ENCODE results near the gene OR10P1. TPM values are rescaled to one million over a fixed set of nuclear protein-coding genes. Genes with fewer than 3 reads are reported as not detected.
"Not testable (repeated sequence)": the region's sequence is repeated elsewhere in the genome, so short reads cannot be mapped to it uniquely, and the experiment has no call there.

The OR10P1 gene, protein sequence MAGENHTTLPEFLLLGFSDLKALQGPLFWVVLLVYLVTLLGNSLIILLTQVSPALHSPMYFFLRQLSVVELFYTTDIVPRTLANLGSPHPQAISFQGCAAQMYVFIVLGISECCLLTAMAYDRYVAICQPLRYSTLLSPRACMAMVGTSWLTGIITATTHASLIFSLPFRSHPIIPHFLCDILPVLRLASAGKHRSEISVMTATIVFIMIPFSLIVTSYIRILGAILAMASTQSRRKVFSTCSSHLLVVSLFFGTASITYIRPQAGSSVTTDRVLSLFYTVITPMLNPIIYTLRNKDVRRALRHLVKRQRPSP
- total RNA-seq (2014; rRNA removed; shearing (Covaris generic)): not detected in 2 replicates

DNA sequence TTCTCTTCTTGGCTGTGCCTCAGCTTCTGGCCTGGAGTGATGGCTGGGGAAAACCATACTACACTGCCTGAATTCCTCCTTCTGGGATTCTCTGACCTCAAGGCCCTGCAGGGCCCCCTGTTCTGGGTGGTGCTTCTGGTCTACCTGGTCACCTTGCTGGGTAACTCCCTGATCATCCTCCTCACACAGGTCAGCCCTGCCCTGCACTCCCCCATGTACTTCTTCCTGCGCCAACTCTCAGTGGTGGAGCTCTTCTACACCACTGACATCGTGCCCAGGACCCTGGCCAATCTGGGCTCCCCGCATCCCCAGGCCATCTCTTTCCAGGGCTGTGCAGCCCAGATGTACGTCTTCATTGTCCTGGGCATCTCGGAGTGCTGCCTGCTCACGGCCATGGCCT, at the start of gene OR10P1:
Gene OR10P1 (plus strand): TSS at position 40 of the 400 bp plus-strand sequence. CDS start 0 bp downstream, at position 40.
- no peak for DNase-seq (ENCODE audit: low read depth)

DNA sequence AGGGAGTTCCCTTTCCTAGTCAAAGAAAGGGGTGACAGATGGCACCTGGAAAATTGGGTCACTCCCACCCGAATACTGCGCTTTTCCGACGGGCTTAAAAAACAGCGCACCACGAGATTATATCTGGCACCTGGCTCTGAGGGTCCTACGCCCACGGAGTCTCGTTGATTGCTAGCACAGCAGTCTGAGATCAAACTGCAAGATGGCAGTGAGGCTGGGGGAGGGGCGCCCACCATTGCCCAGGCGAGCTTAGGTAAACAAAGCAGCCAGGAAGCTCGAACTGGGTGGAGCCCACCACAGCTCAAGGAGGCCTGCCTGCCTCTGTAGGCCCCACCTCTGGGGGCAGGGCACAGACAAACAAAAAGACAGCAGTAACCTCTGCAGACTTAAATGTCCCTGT, 46.5 kb upstream of the OR10P1 start:
- DNase-seq (ENCODE audit: low read depth): not testable (repeated sequence)

DNA sequence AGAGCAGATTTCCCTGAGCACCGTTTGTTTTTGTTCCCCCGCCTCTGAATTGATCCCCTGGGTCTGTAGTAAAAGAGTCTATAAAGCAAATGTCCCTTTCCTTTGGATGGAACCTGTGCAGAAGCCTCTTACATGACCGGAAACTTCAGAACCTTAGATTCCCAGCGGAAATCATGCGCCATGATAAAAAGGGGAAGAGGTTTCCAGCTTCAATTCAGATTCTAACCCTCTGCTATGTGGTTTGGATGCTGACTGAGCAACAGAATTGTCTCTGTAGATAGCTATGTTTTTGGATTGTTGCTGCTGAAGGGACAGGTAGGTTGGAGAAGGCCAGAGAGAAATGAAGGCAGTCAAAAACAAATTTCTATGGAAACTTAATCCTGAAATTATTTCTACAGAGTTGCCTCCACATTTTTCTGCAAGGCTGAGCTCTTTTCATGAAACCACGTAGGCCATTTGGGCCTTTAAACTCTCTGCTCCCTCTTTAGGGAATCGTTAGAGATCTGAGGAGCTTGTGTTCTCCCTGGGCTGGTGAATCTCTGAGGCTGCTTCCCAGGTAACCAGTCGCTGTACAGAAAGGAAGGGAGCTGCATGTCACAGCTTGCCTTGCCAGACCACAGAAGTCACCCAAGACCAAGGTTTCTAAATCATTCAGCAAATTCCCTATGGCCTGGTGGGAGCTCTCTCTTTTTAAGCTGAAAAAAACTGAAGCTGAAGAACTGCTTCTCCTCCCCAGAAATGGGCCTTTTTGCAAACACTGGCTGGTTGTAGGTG, 28.7 kb upstream of the OR10P1 start:
- DNase-seq (ENCODE audit: low read depth): no peak

DNA sequence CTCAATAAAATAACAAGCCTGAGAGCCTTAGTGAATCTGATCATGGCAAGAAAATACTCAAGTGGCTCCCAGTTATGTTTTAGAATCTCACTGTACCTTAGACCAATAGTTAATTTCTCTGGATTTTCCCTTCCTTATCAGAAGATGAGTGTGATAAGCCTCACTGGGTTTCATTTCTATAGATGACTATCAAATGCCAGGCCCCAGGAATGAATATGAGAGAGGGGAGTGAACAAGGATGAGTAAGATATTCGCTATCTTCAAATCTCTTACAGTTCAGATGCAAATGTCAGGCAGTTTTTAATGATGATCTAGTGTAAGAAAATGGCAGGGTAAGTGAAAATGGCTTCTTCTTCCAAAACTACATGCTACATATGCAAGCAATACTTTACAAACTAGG, 26.1 kb upstream of the OR10P1 start:
- DNase-seq (ENCODE audit: low read depth): no peak

DNA sequence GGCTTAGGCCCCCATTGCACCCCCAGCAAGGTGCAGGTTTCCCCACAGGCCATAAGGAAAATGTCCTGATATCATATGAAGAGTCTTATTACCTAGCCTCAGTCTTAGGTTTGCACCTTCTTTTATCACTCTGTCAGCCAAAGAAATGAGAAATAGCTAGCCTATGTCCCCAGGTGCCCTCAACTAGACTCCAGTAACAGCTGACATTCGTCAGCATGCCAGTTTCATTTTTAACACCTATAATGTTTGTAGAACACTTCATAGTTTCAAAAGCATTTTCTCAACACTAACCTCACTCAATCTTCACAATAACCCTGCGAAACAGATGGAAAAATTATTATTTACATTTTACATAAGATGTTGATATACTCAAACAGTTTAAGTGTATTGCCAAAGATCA, 24.0 kb upstream of the OR10P1 start:
- no peak for DNase-seq (ENCODE audit: low read depth)

DNA sequence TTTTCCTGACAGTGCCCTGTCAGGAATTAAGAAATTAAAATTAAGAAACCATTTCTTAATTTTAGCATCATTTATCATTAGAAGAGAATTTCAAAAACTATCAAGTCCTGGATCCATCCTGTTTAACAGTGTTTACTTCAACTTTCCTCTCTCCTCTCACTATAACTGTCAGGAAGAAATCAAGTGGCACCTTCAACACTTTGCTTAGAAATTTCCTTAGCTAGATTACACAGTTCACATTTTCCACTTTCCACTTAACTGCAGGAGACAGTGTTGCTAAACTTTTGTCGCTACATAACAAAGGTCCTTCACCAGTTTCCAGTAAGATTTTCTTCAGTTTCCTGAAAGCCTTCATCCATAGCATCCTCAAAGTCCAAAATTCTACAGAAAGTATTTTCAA, 21.9 kb upstream of the OR10P1 start:
- DNase-seq (ENCODE audit: low read depth): no peak

DNA sequence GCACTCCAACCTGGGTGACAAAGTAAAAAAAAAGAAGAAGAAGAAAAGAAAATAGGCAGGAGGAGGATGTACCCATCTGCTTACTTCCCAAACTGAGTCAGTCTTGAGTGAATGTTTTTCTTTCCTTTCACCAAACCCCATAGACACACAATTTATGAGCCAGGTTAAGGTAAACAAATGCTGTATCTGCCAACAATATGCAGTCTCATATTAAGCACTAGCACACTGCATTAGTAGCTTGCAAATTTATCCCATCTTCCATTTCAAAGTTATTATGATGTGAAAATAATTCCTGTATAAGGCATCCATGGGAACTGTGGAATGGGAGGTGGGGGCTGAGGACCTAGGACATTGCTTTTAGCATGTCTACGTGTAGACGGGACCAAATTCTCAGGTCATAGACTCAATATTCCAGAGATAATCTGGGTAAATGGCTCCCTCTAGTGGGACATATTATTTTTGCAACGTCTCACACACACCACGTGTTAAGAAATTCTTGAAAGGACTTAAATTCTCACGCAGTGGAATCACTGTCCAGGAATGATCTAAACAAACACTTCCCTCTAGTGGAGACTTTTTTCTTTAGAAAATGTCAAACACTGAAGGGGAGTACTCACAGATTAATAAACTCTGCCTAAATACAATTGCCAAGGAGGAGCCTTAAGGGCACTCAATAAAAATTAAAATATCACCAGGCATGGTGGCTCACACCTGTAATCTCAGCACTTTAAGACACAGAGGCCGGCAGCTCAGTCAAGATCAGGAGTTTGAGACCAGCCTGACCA, 17.1 kb upstream of the OR10P1 start:
- peak; percentile 85 for DNase-seq (ENCODE audit: low read depth)

DNA sequence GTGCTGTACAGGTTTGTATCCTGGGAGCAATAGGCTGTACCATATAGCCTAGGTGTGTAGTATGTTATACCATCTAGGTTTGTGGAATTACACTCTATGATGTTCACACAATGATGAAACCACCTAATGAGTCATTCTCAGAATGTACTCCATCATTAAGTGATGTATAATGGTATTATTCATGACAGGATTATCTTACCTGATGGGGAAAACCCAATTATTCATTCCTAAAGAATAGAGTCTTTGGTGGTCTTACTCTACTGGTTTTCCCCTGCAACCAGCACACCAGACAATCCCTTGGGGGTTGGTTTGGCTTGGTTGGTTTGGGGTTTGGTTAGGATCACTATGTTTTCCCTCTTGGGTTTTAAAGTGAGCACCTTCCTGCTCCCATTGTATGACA, 12.6 kb upstream of the OR10P1 start:
- peak; percentile 18 for DNase-seq (ENCODE audit: low read depth)

DNA sequence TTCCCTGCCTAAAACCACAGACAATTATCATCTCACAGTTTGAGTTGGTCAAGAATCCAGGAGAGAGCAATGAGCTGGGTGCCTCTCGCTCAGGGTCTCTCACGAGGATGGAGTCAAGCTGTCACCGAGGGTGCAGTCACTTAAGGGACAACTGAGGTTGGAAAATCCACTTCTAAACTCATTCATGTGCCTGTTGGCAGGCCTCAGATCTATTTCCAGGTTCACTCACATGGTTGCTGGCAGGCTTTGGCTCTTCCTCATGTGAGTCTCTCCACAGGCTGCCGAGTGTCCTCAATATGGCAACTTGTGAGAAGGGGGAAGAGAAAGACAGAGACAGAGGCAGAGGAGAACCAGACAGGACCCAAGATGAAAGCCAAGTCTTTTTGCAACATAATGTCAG, 10.5 kb upstream of the OR10P1 start:
- DNase-seq (ENCODE audit: low read depth): no peak

DNA sequence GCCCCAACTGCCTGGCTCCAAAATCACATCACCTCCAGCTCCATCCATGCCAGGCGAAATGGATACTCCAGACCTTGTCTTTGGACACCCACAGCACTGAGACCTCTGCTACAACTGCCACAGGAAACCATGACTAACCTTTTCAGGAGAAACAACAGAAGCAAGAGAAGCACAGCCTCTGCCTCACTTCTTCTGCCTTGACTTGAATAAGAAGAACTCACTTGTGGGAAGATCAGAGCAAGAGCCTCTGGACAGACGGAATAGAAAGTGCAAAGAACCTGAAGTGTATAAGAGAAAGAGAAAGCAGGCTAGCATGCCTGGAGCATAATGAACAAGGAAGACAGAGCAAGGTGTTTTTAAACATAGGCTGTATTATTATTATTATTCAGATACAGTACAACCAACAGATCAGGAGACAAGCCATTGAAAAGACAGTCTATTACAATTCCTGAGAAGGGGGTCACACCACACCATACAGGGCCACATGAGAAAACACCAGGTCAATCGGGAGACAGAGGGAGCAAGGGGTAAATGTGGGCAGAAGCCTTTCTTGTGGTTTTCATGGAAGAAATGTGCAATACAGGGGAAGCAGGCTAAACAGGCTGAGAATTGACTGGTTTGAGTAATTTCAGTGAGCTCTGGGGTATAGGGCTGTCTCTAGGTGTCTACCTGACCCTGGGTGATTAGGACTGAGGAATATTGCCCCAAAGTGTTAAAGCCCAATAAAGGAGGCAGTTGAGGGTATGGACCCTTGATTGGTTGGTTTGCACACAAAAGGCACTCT, 7.4 kb upstream of the OR10P1 start:
- no peak for DNase-seq (ENCODE audit: low read depth)

DNA sequence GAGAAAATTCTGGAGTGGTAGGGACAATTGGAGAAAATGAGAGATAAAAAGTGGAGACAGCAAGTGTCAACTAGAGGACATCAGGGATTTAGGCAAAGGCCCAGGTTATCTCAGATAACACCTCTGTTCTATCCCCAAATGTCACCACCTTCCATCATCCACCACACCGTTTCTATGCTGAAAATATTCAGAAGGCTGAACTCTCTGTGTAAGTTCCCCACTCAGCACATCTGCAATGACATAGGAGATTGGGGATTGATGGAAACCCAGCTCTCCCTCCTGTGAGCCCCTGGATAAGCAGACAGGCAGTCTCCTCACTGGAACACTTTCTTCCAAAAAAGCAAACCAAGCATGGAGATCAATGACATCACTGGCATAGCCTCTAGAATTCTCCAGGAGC, 5.6 kb upstream of the OR10P1 start:
- no peak for DNase-seq (ENCODE audit: low read depth)

DNA sequence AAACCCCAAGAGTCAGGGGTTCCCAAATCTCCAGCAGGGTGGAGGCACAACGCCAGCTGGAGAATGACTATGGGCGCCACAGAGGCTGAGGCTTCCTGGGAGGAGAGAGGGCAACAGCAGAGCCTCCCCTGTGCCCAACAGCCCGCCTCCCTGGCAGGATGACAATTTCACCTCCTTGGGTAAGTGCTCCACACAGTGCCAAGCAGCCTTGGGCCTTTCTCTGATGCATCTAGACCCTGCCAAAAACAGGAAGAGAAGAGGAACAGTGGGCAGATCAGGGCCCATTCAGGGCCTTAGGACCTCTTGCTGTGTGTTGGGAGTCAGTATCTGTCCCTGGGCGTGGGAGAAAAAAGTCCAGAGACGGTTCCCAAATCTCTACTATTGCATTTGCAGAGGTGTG, 5.0 kb upstream of the OR10P1 start:
- DNase-seq (ENCODE audit: low read depth): no peak

DNA sequence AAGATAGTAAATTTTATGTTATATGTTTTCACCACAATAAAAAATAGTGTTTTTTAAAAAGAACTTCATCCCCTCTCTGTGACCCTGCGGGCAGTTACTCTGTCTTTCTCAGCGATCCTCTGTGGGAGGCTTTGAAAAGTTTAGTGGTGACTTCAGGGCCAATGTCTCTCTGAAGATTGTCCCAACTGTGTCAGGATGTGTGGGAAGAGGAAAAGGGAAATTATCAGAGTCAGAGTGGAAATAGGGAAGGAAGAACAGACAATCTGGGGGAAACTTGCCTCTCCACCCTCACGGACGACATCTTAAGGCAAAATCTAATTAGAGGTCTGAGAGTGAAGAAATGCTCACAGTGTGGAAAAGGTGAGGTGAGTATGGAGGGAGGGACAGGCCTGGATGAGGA, 3.5 kb upstream of the OR10P1 start:
- DNase-seq (ENCODE audit: low read depth): no peak

DNA sequence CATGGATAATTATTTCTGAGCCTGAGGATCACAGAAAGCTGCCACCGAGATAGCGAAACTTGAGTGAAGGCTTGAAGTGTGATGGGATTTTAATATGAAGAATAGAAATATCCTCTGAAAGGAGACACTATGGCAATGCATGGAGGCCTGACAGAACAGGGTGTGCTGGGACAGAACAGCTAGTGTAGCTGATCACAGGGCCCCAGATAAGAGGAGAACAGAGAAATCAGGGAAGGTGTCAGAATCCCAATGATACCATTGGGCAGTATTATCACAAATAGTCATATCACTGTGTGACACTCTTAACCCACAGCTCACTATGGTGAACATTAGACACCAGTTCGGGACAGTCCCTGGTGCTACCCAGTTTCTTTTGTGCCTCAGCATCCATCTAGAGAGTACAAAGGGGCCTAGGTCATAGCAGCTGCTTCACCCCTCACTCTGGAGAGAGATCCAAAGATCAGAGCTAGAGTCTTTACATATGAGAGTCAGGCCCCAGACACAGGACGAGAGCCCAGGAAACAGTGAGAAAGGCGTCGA, 506 bp upstream of the OR10P1 start:
- no peak for DNase-seq (ENCODE audit: low read depth)

DNA sequence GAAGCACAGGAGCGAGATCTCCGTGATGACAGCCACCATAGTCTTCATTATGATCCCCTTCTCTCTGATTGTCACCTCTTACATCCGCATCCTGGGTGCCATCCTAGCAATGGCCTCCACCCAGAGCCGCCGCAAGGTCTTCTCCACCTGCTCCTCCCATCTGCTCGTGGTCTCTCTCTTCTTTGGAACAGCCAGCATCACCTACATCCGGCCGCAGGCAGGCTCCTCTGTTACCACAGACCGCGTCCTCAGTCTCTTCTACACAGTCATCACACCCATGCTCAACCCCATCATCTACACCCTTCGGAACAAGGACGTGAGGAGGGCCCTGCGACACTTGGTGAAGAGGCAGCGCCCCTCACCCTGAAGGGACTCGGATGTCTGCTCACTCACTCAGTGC, 775 bp downstream of the OR10P1 start:
- DNase-seq (ENCODE audit: low read depth): no peak

DNA sequence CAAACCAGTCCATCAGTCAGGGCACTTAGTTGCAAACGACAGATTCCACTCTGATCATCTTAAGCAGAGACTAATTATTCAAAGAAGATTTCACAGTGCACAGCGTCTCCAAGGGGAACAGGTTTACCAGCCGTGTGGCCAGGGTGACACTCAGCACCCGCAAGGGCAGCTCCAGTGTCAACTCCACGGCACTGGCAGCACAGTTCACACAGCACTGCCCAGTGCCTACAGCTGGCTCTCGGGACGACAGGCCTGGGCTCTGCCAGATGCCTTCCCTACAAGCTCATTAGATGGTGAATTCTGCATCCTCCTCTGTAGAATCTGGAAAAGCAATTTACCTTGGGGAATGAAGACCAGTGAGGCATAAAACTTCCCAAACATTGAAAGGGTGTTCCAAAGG, 4.9 kb downstream of the OR10P1 start:
- no peak for DNase-seq (ENCODE audit: low read depth)

DNA sequence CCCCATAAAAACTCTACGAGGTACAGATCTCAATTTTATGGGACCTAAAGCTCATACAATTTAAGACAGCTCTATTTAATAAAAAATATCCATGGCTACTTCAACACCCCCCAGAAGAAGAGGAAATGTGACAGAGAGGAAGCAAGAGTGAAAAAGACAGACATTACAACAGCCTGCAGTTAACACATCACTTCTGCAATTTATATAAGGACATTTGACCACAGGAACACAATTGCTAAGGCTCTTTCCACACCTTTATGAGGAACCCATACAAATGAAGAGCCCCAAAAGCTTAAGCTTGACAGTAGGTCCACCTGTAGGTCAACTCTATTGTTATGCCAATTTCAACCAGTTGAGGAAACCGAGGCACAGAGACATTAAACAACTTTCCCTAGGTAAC, 5.6 kb downstream of the OR10P1 start:
- no peak for DNase-seq (ENCODE audit: low read depth)

DNA sequence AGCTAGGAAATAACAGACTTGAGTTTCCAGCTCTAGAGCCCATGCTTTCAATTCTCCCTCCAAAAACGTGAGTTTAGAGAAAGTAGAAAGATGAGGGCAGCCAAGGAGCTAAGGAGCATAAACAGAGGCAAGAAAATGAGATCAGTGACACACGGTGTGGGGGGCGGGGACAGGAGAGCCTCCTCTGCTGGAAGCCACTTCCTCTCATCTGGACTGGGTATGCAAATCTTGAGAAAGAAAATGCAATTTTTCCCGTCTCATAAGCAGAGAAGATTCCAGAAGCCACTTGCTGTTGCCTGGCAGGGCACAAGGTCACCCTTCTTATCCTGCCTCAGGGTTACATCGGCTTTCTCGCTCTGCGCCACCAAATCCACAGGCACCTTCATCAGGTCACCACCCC, 6.0 kb downstream of the OR10P1 start:
- DNase-seq (ENCODE audit: low read depth): no peak

DNA sequence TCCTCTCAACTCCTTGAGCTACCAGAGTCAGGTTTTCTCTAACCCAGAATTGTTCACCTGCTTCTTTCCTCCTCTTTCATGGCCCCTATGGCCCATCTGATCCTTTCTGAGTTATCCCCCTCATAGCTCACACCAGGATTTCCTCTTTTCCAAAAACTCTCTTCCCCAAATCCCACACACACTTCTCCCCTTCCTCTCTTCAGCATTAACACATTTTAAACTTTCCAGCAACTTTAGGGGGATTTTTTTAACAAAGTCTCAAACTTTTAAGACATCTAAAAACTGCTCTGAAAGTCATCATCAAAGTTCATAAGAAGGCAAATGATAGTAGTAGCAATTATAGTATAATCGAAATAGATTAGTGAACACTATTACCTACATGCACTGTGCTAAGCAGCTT, 7.9 kb downstream of the OR10P1 start:
- no peak for DNase-seq (ENCODE audit: low read depth)

DNA sequence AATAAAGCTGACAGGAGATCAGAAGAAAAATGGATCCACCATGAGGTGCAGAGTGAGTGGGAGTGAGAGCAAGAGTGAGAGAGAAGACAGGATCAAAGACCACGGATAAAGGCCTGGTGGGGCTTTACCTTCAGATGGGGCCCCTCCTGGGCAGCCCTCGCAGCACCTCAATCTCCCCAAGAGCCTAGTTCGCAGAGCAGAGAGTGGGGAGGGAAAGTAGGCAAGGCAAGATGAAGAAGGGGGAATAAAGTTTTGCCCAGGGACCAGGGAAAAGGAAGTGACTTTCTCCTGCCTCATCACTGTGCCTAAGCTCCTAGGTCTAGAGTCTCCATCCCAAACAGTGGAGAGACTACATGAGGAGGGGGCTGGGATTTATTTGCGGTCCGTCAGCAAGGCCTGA, 10.3 kb downstream of the OR10P1 start:
- DNase-seq (ENCODE audit: low read depth): no peak

DNA sequence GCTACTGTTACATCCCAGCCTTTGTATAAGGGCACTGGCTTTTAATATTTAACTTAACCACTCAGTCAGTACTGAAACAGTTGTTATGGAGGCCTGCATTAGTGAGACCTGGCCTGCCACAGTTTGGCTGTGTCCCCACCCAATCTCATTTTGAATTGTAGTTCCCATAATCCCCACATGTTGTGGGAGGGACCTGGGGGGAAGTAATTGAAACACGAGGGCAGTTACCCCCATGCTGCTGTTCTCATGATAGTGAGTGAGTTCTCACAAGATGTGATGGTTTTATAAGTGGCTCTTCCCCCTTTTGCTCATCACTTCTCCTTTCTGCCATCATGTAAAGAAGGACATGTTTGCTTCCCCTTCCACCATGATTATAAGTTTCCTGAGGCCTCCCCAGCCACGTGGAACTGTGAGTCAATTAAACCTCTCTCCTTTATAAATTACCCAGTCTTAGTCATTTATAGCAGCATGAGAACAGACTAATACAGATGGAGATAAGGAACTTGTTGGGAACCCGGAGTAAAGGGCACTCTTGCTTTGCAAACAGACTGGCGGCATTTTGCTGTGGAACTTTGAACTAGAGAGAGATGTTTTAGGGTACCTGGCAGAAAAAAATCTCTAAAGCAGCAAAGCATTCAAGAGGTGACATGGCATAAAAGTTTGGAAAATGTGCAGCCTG, 14.1 kb downstream of the OR10P1 start:
- not testable (repeated sequence) for DNase-seq (ENCODE audit: low read depth)
